Cardiac muscle cell (in vitro differentiated cells and primary cell): ENCODE measurements around the gene RPL23. TPM values are rescaled to one million over a fixed set of nuclear protein-coding genes. Genes with fewer than 3 reads are reported as not detected.

Source experiments
- DNase-seq, 2 donors: peaks; one replicate each; pipeline versions ENCODE4 v3.0.0 to v3.0.0-alpha.2; 2010 to 2017; ENCODE audit warnings: low read depth in 1 of 2, low spot score in 1 of 2
- H3K27ac ChIP-seq: fragments of 200-600 bp; sonication (generic); 2 replicates; pipeline ENCODE4 v1.5.1; 2016
- H3K27me3 ChIP-seq: fragments of 200-600 bp; sonication (generic); 2 replicates; pipeline ENCODE4 v1.6.0; 2016; ENCODE audit warnings: control low read depth
- H3K36me3 ChIP-seq: fragments of 200-600 bp; sonication (generic); 2 replicates; pipeline ENCODE4 v1.5.1; 2016; ENCODE audit warnings: control low read depth
- H3K4me1 ChIP-seq: fragments of 200-600 bp; sonication (generic); 2 replicates; pipeline ENCODE4 v1.8.1; 2017; ENCODE audit warnings: low read depth, mild to moderate bottlenecking, mixed run types
- H3K4me3 ChIP-seq: fragments of 200-600 bp; sonication (generic); 2 replicates; pipeline ENCODE4 v1.5.1; 2016; ENCODE audit warnings: mild to moderate bottlenecking
- H3K9me3 ChIP-seq: fragments of 200-600 bp; sonication (generic); 2 replicates; pipeline ENCODE4 v1.5.1; 2017; ENCODE audit warnings: low read depth, mild to moderate bottlenecking, control low read depth
- CTCF ChIP-seq: IDR thresholded peaks from 2 replicates; pipeline ENCODE4 v1.5.1; 2012; ENCODE audit warnings: low read depth, mild to moderate bottlenecking, low read length
- polyA plus RNA-seq: library from polyadenylated mRNA; unstranded; fragments of >200 nt; fragmentation: Nextera tagmentation; extraction: Ambion mirVana; gene quantifications from 2 replicates; pipeline ENCODE4 v1.2.1, GENCODE V29; 2016
- total RNA-seq: library from RNA; depleted of rRNA; stranded (reverse); fragments of >200 nt; gene quantifications from 2 replicates; pipeline ENCODE4 v1.2.3, GENCODE V29; 2016

The RPL23 gene
- total and polyA plus RNA-seq, 2 experiments from 2014 or later: 567 to 2,692 TPM

GRCh38 chr17:38871247-38872015 lies 17.9 kb upstream of the RPL23 start:
- DNase-seq: peak; percentile 52 to 69

DNA sequence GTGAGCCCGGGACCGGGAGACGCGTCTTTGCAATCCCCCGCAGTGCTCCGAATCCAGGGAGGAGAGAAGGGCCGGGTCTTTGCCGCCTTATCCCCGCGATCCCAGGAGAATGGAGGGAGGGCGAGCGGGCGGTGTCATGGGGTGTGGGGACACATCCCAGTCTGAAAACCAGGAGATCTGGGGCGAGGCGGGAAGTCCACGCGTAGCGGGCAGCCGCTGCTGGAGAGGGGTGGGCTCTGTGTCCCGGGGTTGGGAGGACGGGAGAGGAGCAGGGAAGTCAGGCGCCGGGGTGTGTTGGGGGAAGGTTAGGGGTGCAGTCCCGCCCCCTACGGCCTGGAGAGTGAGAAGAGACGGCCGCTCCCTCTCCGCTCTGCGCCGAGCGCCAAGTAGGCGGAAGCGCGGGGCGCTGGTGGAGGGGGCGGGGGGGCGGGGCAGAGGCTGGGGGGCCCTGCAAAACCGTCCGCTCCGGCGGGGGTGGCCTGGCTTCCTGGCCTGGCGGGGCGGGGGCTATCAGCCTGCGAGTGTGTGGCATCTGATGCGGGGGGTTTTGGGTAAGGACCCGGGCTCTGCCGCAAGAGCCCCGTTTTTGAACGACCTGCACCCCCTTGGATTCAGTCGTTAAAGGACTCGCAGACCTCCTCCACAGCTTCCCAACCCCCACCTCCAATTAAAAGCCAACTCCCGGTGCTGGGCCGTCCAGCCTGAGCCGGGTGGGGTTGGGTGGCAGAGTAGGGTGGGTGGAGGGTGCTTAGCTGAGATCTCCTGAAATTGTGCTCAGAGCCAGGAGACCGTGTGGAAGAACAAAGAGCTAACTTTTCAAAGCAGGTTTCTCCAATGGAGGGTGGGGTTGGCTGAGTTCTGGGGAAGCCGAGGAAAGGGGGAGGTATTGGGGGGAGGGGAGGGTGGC lies 17.0 kb upstream of the RPL23 start:
- peak; percentile 65 to 67 for DNase-seq
- H3K27ac ChIP-seq: peak overlapping the region; percentile 82
- H3K4me3 ChIP-seq: peak overlapping the region; percentile 66
- H3K36me3 ChIP-seq: no peaks in the 10 kb centered on the region
- no peaks in the 10 kb centered on the region for H3K9me3 ChIP-seq
- peaks cover 29% of the 10 kb centered on the region for H3K4me1 ChIP-seq
- H3K27me3 ChIP-seq: no peaks in the 10 kb centered on the region
- TF ChIP-seq CTCF: no peak

More at GRCh38 chr17:38871247-38872015, 17.9 kb upstream of the RPL23 start:
- peak overlapping the region; percentile 82 for H3K27ac ChIP-seq
- H3K9me3 ChIP-seq: no peaks in the 10 kb centered on the region
- H3K27me3 ChIP-seq: no peaks in the 10 kb centered on the region
- no peaks in the 10 kb centered on the region for H3K36me3 ChIP-seq
- peak; percentile 6 for TF ChIP-seq CTCF
- H3K4me3 ChIP-seq: peak overlapping the region; percentile 66
- peaks cover 29% of the 10 kb centered on the region for H3K4me1 ChIP-seq

DNA sequence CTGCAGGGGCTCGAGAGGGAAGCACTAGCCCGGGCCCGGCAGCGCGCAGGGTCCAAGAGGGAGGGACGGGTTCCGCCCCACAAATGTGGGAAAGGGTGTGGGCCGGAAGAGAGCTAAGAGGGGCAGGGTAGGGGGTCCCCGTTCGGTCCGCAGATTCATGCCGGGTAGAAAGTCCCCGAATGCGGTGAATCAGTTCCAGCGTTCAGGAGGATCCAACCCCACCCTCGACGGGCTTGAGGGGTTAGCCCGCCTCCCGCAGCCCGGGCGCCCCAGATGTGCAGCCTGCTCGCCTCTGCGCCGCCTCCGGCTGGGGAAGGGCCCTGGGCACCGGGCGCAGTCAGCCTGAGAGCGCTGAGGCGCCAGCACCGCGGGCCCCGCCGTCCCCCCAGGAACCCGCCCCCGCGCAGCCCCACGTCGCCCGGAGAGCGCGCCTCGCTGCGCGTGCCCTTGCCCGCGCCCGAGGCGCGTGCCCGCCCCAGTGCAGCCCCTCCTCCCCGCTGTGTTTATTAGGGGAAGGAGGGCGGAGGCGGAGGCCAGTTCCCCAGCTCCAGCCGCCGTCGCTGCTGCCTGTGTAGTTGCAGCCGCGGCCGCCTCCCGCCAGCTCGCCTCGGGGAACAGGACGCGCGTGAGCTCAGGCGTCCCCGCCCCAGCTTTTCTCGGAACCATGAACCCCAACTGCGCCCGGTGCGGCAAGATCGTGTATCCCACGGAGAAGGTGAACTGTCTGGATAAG lies 16.2 kb upstream of the RPL23 start, which contains the start of gene LASP1:
TSS of gene LASP1 (plus strand) at position 533 of the 733 bp plus-strand sequence. CDS start at position 665, 132 bp downstream.
- H3K9me3 ChIP-seq: no peaks in the 10 kb centered on the region
- no peak for TF ChIP-seq CTCF
- H3K4me1 ChIP-seq: peaks cover 21% of the 10 kb centered on the region
- peak within 1 kb of the TSS; percentile 82 for H3K27ac ChIP-seq
- no peaks in the 10 kb centered on the region for H3K36me3 ChIP-seq
- peak within 1 kb of the TSS; percentile 66 for H3K4me3 ChIP-seq
- peak; percentile 92 to 93 for DNase-seq
- no peaks in the 10 kb centered on the region for H3K27me3 ChIP-seq

GRCh38 chr17:38868817-38869525 lies 15.4 kb upstream of the RPL23 start:
- H3K36me3 ChIP-seq: no peaks in the 10 kb centered on the region
- TF ChIP-seq CTCF: peak; percentile 37
- peak overlapping the region; percentile 66 for H3K4me3 ChIP-seq
- H3K4me1 ChIP-seq: peaks cover 14% of the 10 kb centered on the region
- H3K27ac ChIP-seq: peak overlapping the region; percentile 82
- no peaks in the 10 kb centered on the region for H3K27me3 ChIP-seq
- peak; percentile 82 to 90 for DNase-seq
- no peaks in the 10 kb centered on the region for H3K9me3 ChIP-seq
